NCI-H146 treated with DMSO at 0.1 percent for 48 hours (cell line): ENCODE data around the gene EGFR.
"Not testable (repeated sequence)": the region's sequence is repeated elsewhere in the genome, so short reads cannot be mapped to it uniquely, and the experiment has no call there.

ENCODE experiments used
- DNase-seq: peaks from one replicate; lab custom pipeline; 2025; ENCODE audit not compliant: unreplicated experiment; lab: John Stamatoyannopoulos, UW

EGFR gene

GRCh38 chr7:55034776-55035175 lies 16.0 kb downstream of the EGFR start:
- no peak for DNase-seq

DNA sequence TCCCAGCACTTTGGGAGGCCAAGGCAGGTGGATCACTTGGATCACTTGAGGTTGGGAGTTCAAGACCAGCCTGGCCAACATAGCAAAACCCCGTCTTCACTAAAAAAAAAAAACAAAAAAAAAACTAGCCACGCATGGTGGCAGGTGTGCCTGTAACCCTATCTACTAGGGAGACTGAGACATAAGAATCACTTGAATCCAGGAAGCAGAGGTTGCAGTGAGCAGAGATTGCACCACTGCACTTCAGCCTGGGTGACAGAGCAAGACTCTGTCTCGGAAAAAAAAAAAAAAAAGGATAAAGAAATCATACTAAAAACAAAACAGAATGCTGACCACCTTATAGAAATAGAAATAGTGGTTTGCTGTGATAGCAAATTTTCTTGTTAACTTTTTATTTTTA lies 16.6 kb downstream of the EGFR start:
- not testable (repeated sequence) for DNase-seq

GRCh38 chr7:55036950-55037736 lies 18.3 kb downstream of the EGFR start:
- no peak for DNase-seq

DNA sequence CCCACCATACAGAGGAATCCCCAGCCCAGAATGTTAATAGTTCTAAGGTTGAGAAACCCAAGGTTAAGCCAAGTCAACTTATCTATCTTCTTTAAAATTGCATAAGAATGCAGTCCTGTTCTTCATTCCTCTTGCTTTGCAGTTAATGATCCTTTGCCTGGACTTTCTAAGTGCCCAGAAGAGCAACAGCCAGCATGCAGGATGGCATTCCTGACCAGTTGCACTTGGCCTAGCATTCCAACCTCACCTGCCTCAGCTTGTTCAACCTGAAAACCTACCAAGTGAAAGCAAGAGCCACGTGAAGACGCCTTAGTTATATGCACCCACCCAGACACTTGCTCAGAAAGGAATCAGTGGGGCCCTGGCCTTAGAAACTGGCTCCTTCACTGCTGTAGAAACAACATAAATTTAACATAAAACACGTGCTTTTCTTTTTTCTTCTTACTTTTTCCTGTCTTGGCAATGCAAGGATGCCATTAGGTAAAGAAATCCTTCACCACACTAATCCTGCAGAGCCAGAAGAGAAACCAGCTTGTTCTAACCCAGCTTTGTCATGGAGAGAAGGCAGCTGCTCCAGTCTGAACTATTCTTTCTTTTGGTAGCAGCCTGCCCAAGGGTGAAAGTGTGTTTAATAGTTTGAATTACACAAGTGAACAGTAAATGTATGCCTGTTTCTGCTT lies 25.0 kb downstream of the EGFR start:
- no peak for DNase-seq

DNA sequence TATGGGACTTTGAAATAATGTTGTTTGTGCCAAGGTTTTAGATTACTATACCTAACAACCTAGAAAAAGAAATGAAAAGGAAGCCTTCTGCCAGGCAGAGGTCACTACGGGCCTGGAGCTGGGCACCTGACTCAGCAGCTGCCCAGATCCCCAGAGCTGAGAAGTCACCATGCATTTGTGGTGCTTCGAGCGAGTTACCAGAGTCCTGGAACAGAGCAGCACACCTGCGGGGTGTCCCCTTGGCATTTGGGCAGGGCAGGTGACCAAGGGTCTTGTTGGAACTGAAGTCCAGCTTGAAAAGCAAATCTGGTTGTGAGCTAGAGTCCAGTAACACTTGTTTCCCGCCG lies 25.5 kb downstream of the EGFR start:
- no peak for DNase-seq

- no peak for DNase-seq
Measured at GRCh38 chr7:55044791-55045190, 26.0 kb downstream of the EGFR start.

- no peak for DNase-seq
Measured at GRCh38 chr7:55046582-55047342, 27.9 kb downstream of the EGFR start.

GRCh38 chr7:55048221-55048859 lies 29.5 kb downstream of the EGFR start:
- no peak for DNase-seq

- DNase-seq, result no peak
Measured at GRCh38 chr7:55050281-55050680, 31.5 kb downstream of the EGFR start.

- DNase-seq, result no peak
Measured at GRCh38 chr7:55052081-55052480, 33.3 kb downstream of the EGFR start.

- no peak for DNase-seq
Measured at GRCh38 chr7:55052741-55053427, 34.1 kb downstream of the EGFR start.

DNA sequence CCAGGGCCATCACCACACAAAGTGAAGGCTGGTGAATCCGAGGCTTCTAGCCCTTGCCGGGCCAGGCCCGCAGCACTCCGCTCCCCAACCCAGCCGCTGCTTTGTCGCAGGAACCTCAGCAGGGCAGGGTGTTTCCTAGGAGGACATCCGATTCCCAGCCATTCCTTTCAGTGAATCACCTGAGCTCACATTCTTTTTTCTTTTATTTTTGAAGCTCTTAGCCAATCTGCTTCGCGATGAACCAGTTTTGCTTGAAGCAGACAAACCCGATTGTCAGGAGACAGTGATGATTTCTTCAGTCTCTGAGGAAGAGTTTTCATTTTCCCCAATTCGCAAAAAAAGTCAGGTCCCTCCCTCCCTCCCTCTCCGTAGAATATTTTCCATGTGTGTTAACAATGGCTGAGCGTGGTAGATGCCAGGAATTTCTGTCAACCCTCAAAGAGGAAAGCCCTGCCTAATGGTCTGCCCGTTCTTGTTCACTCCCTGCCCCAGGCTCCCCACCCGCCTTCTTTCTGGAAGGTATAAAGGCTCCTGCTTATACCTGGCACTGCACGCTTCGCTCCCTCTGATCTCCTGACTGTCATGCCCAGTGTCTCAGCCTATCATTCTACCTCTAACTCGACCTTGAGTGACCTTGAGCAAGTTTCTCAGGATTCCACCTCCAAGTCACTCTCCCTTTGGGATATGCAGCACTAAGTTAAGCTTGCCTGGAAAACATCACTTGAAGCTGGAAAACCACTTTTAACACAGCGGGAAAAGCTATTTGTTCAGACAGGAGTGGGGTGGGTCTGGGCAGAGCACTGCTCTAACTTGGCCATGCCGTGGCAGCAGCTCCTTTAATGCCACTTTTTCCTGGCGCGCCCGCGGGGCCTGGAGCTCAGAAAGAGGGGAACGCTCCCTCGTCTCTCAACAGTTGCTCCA lies 35.1 kb downstream of the EGFR start:
- DNase-seq, result no peak

GRCh38 chr7:55054758-55055157 lies 35.9 kb downstream of the EGFR start:
- no peak for DNase-seq

DNA sequence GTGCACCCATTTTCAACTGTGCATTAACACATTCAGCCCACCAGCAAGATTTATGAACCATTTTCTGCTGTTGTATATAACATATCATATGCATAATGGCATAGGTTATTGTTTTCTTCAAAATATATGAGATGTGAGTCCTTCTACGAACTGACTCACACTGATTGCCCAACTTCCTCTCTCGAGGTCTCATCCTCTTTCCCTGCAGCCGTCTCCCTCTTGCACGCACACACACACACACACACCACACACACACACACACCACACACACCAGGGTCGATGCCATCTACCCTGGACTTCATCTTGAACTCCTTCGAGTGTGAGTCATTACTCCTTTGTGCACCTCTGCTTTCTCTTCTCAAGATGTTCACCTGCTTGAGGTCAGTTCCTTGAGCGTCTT lies 36.7 kb downstream of the EGFR start:
- no peak for DNase-seq

DNA sequence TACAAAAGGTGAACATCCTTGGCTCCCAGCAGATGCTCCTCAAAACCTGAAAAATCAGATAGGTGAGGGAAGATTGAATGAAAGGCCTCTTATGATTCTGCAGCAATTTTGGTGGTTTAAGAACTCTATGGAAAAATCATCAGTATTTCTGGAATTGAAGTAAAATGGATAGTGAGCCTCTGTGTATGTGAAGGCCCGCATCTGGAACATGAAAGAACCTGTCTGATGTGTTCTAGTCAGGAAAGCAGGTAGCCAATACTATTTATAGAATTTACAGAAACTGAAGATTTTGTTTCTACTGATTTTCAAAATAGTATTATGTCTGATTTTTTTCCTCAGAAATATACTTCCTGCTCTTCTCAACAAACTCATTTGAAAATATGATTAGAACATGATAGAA lies 37.3 kb downstream of the EGFR start:
- no peak for DNase-seq

DNA sequence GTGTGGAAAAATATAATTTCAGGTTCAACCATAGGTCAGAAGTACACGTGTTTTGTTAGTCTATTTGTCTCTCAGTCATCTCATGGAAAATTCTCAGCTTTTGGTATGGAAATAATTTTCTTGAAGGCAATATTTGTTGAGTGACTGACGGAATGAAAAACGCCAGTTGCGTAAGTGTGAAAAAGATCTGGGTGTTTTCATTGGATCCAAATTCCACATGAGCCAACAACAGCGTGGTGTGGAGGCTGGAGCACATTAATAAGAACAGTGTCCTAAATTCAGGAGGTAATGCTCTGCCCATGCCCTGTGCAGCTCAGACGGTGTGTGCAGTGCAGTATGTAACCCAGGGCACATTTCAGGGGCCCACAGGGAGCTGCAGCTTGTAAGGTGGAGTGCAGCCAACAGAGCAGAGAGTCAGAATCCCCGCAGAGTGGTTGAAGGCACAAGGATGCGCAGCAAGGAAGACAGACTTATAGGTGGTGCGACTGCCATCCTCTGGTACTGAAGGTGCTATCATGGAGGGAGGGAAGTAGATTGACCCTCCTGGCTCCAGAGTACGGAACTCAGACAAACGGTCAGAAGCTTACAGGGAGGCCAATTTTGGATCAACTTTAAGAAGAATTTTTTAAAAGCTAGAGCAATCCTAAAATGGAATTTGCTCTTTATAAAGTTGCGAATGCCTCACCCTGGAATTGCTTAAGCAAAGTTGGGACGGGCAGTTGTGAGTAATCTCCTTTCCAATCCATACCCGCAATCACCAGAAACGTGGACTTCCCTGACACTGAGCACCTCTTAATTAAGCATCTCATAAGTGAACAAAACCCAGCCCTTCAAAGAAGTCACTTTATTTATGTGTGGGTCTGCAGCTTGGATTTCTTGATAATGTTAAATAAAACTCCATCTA lies 38.0 kb downstream of the EGFR start:
- no peak for DNase-seq

DNA sequence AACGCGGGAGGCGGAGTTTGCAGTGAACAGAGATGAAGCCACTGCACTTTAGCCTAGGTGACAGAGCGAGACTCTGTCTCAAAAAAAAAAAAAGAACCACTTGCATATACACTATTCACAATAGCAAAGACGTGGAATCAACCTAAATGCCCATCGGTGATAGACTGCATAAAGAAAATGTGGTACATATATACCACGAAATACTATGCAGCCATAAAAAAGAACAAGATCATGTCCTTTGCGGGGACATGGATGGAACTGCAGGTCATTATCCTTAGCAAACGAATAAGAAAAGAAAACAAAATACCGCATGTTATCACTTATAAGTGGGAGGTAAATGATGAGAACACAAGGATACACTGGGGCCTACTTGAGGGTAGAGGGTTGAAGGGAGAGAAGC lies 39.5 kb downstream of the EGFR start:
- no peak for DNase-seq

- DNase-seq, result no peak
Measured at GRCh38 chr7:55059021-55059420, 40.2 kb downstream of the EGFR start.

DNA sequence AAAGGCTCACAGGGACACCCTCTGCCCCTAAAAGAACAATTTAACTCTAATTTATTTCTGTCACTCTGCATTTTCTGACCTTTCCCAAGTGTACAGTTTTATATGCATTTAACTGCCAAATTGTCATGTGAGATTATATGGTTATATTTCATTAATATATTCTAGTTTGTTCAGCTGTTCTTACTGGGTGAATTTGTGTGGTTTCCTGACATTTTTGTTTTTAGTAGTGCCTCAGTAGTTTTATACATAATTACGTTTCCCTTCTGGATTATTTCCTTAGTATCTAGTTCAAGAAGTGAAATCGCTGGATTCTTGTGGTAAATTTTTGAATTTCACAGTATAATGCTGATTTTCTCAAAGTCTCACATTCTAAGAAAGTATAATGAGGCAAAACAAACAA lies 41.3 kb downstream of the EGFR start:
- DNase-seq, result no peak
